ENCODE measurements around the gene SFMBT2. TPM values are rescaled to one million over a fixed set of nuclear protein-coding genes. Genes with fewer than 3 reads are reported as not detected.

SFMBT2 gene
- total RNA-seq, 1 donor = 2.0 TPM

- TF ChIP-seq, protein P1, sequence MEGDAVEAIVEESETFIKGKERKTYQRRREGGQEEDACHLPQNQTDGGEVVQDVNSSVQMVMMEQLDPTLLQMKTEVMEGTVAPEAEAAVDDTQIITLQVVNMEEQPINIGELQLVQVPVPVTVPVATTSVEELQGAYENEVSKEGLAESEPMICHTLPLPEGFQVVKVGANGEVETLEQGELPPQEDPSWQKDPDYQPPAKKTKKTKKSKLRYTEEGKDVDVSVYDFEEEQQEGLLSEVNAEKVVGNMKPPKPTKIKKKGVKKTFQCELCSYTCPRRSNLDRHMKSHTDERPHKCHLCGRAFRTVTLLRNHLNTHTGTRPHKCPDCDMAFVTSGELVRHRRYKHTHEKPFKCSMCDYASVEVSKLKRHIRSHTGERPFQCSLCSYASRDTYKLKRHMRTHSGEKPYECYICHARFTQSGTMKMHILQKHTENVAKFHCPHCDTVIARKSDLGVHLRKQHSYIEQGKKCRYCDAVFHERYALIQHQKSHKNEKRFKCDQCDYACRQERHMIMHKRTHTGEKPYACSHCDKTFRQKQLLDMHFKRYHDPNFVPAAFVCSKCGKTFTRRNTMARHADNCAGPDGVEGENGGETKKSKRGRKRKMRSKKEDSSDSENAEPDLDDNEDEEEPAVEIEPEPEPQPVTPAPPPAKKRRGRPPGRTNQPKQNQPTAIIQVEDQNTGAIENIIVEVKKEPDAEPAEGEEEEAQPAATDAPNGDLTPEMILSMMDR (IDR thresholded peaks at IDR 0.05; ENCODE audit: insufficient read depth, low read length) = no peak
- H3K4me3 ChIP-seq (ENCODE audit: low read depth, low read length) = no peak overlapping the region
- no peak for DNase-seq (ENCODE audit: low read depth)
Observed at GRCh38 chr10:7425691-7426090, 14.9 kb upstream of the SFMBT2 start.

DNA sequence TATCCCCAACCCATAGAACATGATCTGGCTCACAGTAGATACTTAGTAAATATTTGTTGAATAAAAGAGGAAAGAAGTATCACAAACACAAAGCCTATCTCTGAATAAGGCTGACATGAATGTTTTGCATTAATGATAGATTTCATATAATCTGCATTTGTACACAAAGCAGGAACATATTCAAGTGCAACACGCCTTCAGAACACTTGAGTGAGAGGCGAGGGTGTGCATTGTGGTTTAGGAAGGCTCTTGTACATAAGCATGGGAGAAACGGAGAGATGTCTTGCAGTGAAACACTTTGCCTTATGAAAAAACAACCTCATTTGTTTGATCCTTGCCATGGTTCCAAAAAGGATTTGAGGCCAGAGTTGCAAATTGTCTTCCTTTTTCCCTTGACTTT, 14.1 kb upstream of the SFMBT2 start:
- H3K4me3 ChIP-seq (ENCODE audit: low read depth, low read length) = no peak overlapping the region
- TF ChIP-seq, protein P1 (IDR thresholded peaks at IDR 0.05; ENCODE audit: insufficient read depth, low read length) = no peak

DNA sequence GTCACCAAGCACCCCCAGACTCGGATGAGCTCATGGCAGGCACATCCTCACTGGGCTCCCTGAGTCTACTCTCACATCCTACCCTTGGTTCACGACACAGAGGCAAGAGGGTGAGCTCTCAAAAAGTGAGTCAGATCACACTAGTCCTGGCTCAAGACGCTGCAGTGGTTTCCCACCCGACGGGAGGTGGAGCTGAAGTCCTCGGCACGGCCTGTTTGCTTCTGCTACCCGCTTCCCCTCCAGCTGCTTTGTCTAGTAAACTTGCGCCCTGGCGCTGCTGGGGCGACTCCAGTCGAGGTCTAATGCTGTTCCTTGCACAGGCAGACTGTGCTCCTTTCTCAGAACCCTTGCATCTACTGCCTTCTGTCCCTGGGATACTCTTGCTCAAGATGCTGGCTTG, 13.5 kb upstream of the SFMBT2 start:
- DNase-seq (ENCODE audit: low read depth) = no peak
- no peak overlapping the region for H3K4me3 ChIP-seq (ENCODE audit: low read depth, low read length)
- TF ChIP-seq, protein P1 (IDR thresholded peaks at IDR 0.05; ENCODE audit: insufficient read depth, low read length) = no peak

More for the DNA sequence above, 14.1 kb upstream of the SFMBT2 start:
- no peak for DNase-seq (ENCODE audit: low read depth)

DNA sequence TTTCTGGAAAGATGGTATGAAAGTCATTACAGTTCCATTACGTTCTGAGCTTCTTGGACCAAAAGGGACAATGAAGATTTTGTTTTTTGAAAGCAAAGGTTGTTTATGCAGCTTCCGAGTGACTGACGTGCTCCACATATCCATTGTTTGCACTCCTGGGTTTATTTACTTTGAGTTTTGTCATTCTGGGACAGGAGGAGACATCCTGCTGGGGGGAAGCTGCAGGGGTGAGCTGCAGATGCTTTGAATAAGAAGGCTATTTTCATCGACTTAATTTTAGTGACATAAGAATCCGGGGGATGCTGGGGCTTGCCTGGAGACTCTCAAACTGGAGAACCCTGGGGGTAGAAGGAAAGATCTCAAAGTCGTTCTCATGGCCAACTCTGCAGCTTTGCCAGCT, 12.7 kb upstream of the SFMBT2 start:
- no peak overlapping the region for H3K4me3 ChIP-seq (ENCODE audit: low read depth, low read length)
- TF ChIP-seq, protein P1 (IDR thresholded peaks at IDR 0.05; ENCODE audit: insufficient read depth, low read length) = no peak
- no peak for DNase-seq (ENCODE audit: low read depth)

GRCh38 chr10:7421526-7421925, 10.7 kb upstream of the SFMBT2 start:
- H3K4me3 ChIP-seq (ENCODE audit: low read depth, low read length) = no peak overlapping the region
- TF ChIP-seq, protein P1 (IDR thresholded peaks at IDR 0.05; ENCODE audit: insufficient read depth, low read length) = no peak
- no peak for DNase-seq (ENCODE audit: low read depth)

- DNase-seq (ENCODE audit: low read depth) = no peak
- TF ChIP-seq, protein P1 (IDR thresholded peaks at IDR 0.05; ENCODE audit: insufficient read depth, low read length) = no peak
- H3K4me3 ChIP-seq (ENCODE audit: low read depth, low read length) = no peak overlapping the region
Observed at GRCh38 chr10:7419998-7420397, 9.2 kb upstream of the SFMBT2 start.

- TF ChIP-seq, protein P1 (IDR thresholded peaks at IDR 0.05; ENCODE audit: insufficient read depth, low read length) = no peak
- no peak for DNase-seq (ENCODE audit: low read depth)
- no peak overlapping the region for H3K4me3 ChIP-seq (ENCODE audit: low read depth, low read length)
Observed at GRCh38 chr10:7417807-7418206, 7.0 kb upstream of the SFMBT2 start.
